Natural killer cell treated with Interleukin-12 subunit alpha and Interleukin-12 subunit beta and Interleukin-15 and Interleukin-18, amount 100 ng/mL, for 72 hours (primary cell): ENCODE results near the gene GRM4. TPM values are rescaled to one million over a fixed set of nuclear protein-coding genes. Genes with fewer than 3 reads are reported as not detected.

ENCODE experiments used
- ATAC-seq, 2 donors: fragments of 150-1000 bp; cut with Tn5 transposase in 1 of 2; sonication (Bioruptor Pico), chemical (Tn5 transposase) in 1 of 2; 2 replicates each; pipeline ENCODE4 v1.10.0; 2021
- DNase-seq: peaks from one replicate; pipeline ENCODE4 v3.0.0; 2022; ENCODE audit warnings: low spot score
- H3K27ac Mint-ChIP-seq, 2 donors: 1 replicate in 1 of 2; 2 replicates in 1 of 2; pipeline ENCODE4 v1.8.0; 2022; ENCODE audit warnings: mixed read lengths in 2 of 2, mild to moderate bottlenecking in 1 of 2, moderate library complexity in 1 of 2
- H3K27me3 Mint-ChIP-seq, 2 donors: 1 replicate in 1 of 2; 2 replicates in 1 of 2; pipeline ENCODE4 v1.8.0; 2022; ENCODE audit warnings: mixed read lengths in 2 of 2
- H3K36me3 Mint-ChIP-seq: one replicate; pipeline ENCODE4 v1.8.0; 2022; ENCODE audit warnings: mixed read lengths
- H3K4me1 Mint-ChIP-seq, 2 donors: 1 replicate in 1 of 2; 2 replicates in 1 of 2; pipeline ENCODE4 v1.8.0; 2022; ENCODE audit warnings: low read depth in 2 of 2, mixed read lengths in 2 of 2, mild to moderate bottlenecking in 1 of 2
- H3K4me3 Mint-ChIP-seq: one replicate; pipeline ENCODE4 v1.8.0; 2022; ENCODE audit warnings: mixed read lengths
- H3K9me3 Mint-ChIP-seq: 2 replicates; pipeline ENCODE4 v1.8.0; 2022; ENCODE audit warnings: mixed read lengths
- total RNA-seq, 2 donors: library from RNA; stranded (reverse); gene quantifications; one replicate each; pipeline ENCODE4 v1.2.3, GENCODE V29; 2022

Gene GRM4
- total RNA-seq, 2 donors from 2014 or later: not detected

DNA sequence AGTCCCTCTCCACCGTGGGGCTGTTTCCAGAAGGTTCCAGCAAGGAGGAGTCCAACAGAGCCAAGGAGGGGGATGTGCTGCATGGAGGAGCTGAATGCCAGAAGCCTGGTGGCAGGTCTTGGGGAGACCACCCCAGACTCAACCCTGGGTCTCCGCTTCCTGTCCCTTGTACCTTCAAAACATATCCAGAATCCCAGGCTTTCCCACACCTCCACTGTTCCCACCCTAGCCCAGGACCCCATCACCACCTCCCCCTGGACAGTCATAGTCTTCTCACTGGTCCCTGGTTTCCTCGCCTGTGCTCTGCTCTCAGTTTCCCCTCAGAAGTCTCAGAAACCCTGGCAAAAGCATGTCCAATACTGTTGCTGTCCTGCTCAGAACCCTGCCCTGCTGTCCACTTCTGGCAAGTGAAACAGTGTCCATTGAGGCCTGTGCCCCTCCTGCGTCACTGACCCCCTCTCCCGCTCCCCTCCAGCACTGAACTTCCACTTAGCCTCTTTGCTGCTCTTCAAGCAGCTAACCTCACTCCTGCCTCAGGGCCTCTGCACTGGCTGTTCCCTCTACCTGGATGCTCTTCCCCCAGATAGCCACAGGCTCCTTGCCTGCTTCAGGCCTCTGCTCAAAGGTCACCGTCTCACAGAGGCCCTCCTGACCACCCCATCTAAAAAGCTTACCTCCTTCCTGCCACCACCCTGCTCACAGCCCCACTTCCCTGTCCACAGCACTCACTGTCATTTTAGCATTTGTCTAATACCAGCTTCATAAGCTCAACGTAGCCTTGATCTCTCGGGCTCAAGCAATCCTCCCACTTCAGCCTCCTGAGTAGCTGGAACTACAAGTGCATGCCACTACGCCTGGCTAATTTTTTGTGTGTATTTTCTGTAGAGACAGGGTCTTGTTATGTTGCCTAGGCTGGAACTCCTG, 169.2 kb downstream of the GRM4 start:
- no peaks in the 10 kb centered on the region for H3K36me3 Mint-ChIP-seq
- H3K9me3 Mint-ChIP-seq: no peaks in the 10 kb centered on the region
- DNase-seq: no peak
- ATAC-seq: no peak
- H3K27me3 Mint-ChIP-seq: peaks cover 28 to 33% of the 10 kb centered on the region in 2 donors
- H3K4me1 Mint-ChIP-seq: no peaks in the 10 kb centered on the region
- no peak overlapping the region for H3K27ac Mint-ChIP-seq
- no peak overlapping the region for H3K4me3 Mint-ChIP-seq

DNA sequence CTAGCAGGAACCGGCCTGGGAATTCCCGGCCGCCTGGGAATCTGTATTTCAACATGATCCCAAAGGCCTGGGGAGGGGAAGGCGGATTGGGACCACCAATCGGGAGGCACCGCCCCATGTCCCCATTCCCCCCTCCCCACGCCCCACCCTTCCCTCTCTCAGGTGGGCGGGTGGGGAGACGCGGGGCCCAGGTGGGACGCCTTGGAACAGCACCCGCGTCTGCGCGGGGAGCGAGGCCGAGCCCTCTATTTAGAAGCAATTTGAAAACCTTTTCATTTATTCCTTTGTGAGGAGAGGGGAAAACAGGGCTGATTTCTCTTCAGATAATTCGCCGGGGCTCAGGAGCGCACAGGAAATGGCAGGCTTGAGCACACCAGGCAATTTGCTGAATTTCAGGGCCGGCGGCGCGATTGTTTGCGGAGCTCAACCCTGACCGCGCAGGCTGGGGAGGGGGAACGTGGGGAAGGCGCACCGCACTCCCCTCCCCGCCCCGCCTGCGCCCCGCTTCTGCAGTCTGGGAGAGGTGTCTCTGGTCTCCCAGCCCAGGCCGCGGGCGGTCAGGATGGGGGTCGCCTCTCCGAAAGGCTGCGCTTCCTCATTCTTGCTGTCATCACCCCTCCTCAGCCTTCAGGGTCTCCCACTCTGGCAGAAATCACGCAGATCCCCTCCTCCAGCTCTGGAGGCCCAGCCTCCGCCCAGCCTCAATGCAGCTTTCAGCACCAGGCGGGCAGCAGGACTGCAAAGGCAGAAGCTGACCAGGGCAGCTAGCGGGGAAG, 170.0 kb downstream of the GRM4 start:
- DNase-seq (no peak), ATAC-seq (peak in 1 of 2 donors; percentile 40)
- no peak overlapping the region for H3K27ac Mint-ChIP-seq
- no peaks in the 10 kb centered on the region for H3K9me3 Mint-ChIP-seq
- peaks cover 32 to 40% of the 10 kb centered on the region in 2 donors for H3K27me3 Mint-ChIP-seq
- no peaks in the 10 kb centered on the region for H3K36me3 Mint-ChIP-seq
- no peaks in the 10 kb centered on the region for H3K4me1 Mint-ChIP-seq
- no peak overlapping the region for H3K4me3 Mint-ChIP-seq

- Mint-ChIP-seq H3K36me3 (no peaks in the 10 kb centered on the region), H3K27me3 (peaks cover 37 to 54% of the 10 kb centered on the region in 2 donors), H3K9me3 (no peaks in the 10 kb centered on the region), H3K4me1 (no peaks in the 10 kb centered on the region), H3K4me3 (no peak overlapping the region), H3K27ac (no peak overlapping the region)
- ATAC-seq: no peak
- no peak for DNase-seq
These were observed 171.4 kb downstream of the GRM4 start for GRCh38 chr6:33974471-33974870.

GRCh38 chr6:33974030-33974429, 171.9 kb downstream of the GRM4 start:
- H3K4me1 Mint-ChIP-seq: no peaks in the 10 kb centered on the region
- H3K36me3 Mint-ChIP-seq: no peaks in the 10 kb centered on the region
- H3K27me3 Mint-ChIP-seq: peaks cover 37 to 56% of the 10 kb centered on the region in 2 donors
- H3K27ac Mint-ChIP-seq: no peak overlapping the region
- no peaks in the 10 kb centered on the region for H3K9me3 Mint-ChIP-seq
- ATAC-seq (no peak), DNase-seq (peak; percentile 28)
- no peak overlapping the region for H3K4me3 Mint-ChIP-seq

DNA sequence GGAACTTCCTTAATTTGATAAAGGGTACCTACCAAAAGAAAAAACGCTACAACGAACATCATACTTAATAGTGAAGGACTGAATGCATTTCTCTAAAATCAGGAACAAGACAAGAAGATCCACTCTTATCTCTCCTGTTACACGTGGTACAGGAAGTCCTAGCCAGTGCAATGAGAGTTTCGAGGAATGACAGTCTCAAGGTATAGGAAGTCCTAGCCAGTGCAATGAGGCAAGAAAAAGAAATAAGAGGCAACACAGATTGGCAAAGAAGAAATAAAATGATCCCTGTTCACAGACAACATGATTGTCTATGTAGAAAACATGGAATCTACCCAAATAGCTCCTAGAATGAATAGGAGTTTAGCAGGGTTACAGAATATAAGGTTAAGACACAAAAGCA, 174.3 kb downstream of the GRM4 start:
- Mint-ChIP-seq H3K4me1 (no peaks in the 10 kb centered on the region), H3K4me3 (no peak overlapping the region), H3K27me3 (peaks cover 45 to 71% of the 10 kb centered on the region in 2 donors), H3K36me3 (no peaks in the 10 kb centered on the region), H3K9me3 (no peaks in the 10 kb centered on the region), H3K27ac (no peak overlapping the region)
- ATAC-seq (no peak), DNase-seq (no peak)

Other genes with a start within 250 kb of the GRM4 start
- 100 to 1,000 TPM; 151 to 556 TPM for gene HMGA1, start 90.8 kb upstream of the GRM4 start, total RNA-seq
- gene SMIM29, start 102.9 kb upstream of the GRM4 start, total RNA-seq: 10 to 100 TPM; 15.9 to 20.9 TPM
- gene NUDT3, start 246.6 kb upstream of the GRM4 start, total RNA-seq: 10 to 100 TPM in 1 of 2 donors, 1 to 10 TPM in 1; 9.2 to 15.4 TPM